ENCODE data around the gene ZIC5.

Gene ZIC5

DNA sequence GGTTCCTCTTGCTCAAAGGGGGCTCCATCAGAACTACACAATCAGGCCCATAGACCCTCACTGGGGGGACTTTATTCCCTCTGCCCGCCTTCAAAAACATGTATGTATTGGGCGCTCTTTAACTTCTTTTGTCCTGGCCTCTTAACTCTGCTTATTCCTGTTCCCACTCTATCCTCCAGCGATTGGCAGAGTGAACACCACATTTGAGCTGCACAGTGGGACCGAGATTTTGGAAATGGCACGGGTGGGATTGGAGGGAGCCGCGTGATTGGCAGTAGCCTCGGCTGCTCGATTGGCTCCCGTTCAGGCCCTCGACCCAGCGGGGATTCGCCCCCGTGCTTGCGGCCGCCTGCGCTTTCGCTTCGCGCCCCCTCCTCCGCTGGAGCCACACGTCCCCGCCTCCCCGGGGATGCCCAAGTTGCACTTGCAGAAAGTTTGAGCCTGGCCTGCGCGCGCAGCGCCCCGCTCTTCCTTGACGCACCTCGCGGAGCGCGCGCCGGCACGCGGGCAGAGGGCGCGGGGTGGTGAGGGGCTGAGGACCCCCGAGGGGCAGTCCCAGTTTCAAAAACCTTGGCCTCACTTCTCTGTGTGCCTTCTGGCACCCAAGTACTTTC, at the start of gene ZIC5:
Gene ZIC5, minus strand, starts transcription at position 192 of the 614 bp plus-strand sequence. Its CDS starts 164 bp downstream, at position 28.
- no peak for DNase-seq (ENCODE audit: insufficient read length, low spot score)
- FAIRE-seq, result no peak

- DNase-seq (ENCODE audit: insufficient read length, low spot score) (no peak), FAIRE-seq (no peak)
Observed at GRCh38 chr13:100019780-100020356, 48.3 kb upstream of the ZIC5 start.

DNA sequence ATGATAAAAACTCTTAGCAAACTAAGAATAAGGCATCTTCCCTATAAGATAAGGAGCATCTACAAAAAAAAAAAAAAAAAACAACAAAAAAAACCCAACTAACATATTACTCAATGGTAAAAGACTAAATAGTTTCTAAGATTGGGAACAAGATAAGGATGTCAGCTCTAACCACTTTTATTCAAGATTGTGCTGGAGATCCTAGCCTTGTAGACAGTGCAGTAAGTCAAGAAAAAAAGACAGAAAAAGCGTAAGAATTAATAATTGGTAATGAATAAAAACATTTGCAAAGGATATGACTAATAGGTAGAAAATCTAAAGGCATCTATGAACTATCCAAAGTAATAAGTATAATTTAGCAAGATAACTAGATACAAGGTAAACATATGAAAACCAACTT, 43.1 kb upstream of the ZIC5 start:
- FAIRE-seq (no peak), DNase-seq (ENCODE audit: insufficient read length, low spot score) (no peak)

GRCh38 chr13:99998261-99998660, 26.7 kb upstream of the ZIC5 start:
- DNase-seq (ENCODE audit: insufficient read length, low spot score) (no peak), FAIRE-seq (no peak)

GRCh38 chr13:99997702-99998214, 26.2 kb upstream of the ZIC5 start:
- DNase-seq (ENCODE audit: insufficient read length, low spot score), result no peak
- no peak for FAIRE-seq

DNA sequence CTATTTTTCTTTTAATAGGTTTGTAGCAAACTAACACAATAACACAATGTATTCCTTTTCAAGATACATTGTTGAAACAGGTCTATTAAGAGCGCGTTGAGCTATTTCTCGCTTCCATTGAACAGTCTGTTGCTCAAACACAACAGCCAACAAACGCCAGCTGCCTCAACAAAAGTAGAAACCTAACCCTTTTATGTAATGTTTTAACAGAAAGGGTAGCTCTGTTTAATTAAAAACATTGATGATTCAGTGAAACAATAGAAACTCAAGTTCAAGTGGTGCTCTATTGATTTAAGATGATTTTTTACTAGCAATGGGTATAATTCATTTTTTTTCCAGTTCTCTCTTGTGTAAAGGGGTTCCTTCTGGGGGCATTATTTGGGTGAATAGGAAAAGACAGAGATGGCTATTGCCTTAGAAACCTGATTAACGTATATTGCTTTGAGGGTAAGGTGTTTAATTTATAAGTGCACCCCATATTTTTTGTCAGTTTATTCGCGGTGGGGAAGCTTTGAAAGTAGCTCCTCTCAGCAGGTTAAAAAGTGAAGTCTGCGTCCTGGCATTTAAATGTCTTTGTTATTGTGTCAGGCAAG, 24.9 kb upstream of the ZIC5 start:
- FAIRE-seq, result no peak

DNA sequence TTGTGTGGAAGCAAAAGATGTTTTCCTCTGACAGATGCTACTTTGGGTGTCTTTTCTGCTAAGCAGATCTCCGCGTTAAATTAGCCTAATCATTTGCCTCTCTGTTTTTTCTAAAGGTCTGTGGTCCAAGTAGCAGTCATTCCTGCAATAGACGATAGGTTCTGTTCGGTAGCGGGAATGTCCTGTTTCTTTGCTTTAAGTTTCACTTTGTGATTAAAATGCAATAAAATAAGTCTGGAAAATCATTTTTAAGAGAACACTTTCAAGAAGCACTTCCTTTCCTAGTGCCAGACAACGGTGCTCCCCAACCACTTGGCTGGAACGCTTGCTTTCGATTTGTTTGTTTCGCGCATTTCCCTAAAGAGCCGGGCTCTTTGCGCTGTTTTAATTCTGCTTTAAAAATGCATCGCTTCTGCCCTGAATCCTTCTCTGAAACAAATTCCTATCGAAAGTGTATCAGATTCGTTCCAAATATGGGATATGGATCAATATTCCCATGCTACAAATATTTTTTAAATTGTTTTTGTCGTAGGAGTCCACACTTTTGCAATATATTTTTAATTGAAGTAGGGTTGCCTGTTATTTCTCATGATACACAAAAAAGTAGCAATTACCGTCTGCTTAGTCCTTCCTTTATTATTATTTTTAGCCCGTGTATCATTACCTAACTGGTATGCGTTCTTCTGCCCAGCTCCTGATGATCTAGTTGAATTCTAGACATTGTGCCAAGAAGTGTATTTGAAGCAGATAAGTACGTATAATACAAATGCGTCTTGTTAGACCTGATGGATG, 24.2 kb upstream of the ZIC5 start:
- DNase-seq (ENCODE audit: insufficient read length, low spot score) (no peak), FAIRE-seq (no peak)

More for the DNA sequence above, 24.9 kb upstream of the ZIC5 start:
- DNase-seq (ENCODE audit: insufficient read length, low spot score), result no peak

DNA sequence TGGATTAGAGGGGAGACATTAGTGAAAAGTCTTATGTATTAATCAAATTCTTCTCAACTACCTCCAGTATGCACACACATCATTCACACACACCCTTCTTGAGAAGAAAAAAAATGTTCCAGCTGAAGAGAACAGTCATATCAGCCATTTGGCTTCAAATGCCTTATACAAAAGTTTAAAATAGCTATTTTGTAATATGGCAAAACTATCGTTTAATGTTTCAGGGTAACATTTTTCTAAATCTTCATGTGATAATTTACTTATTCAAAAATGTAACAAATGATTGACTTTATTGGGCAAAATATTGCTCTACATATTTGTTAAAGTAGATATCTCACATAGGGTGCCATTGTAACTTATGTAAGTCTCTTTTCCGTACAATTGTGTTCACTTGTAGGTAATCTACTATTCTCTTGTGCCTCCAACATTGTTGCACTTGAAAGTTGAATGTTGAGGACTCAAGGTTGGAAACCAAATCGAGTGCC, 23.6 kb upstream of the ZIC5 start:
- no peak for FAIRE-seq

DNA sequence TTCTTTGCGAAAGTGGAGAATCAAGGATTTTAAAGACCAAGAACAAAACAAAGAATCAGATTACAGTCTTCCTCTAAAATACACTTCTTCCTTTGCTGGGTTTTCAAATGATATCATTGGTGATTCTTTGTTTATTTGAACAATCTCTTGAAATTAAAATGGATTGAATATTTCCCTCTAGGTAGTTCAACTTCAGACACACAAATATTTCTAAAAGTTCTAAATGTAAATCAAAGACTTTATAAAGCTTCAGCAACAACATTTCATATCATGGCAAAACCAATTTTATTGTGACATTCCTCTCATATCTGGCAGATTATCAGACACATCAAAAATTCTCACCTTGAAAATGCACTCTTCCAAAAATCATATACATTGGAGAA, 23.1 kb upstream of the ZIC5 start:
- FAIRE-seq, result no peak
- DNase-seq (ENCODE audit: insufficient read length, low spot score), result no peak

More for the DNA sequence above, 23.6 kb upstream of the ZIC5 start:
- DNase-seq (ENCODE audit: insufficient read length, low spot score), result no peak

DNA sequence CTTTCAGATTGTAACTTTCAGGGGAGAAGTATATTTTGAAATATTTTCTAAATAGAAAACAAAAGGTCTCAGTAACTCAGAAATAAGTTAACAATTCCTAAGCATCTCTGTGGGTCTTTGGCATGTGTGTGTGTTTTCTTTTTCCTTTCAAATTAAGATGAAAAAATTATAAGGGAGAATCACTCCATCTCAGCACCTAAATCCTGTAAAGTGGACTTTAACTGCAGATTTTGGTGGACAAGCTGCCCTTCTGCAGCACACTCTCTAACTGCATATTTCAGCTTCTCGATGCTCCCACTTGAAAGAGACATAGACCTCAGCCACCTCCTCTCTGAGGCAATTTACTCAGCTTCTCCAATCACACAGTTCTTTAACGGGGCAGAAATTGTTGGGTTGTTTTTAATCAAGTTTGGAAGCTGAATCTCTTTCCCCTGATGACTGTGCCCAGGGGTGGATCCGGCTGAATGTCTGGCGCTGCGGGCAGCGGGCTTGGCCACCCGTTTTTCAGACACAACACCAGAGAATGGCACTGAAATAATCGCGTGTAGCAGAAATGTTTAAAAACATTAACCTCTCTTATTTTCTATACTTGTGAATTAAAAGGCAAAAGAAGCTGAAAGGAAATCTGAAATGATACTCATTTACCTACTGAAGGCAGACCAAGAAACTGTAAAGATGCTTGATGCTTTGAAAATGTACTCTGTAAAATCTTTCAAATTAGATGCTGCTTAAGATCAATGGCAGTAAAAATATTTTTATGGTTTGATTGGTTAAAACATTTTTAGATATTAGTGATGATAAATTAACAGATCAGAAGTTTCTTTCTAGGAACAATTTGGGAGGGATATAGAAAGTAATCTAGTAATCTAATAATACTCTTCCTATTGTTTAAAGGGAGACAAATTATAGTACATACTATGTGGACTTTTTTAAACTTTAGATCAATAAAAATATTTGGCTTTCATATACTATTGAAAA, 22.4 kb upstream of the ZIC5 start:
- FAIRE-seq, result no peak
- DNase-seq (ENCODE audit: insufficient read length, low spot score), result no peak

- FAIRE-seq (no peak), DNase-seq (ENCODE audit: insufficient read length, low spot score) (no peak)
Observed at GRCh38 chr13:99992949-99993351, 21.4 kb upstream of the ZIC5 start.

GRCh38 chr13:99991828-99992775, 20.5 kb upstream of the ZIC5 start:
- DNase-seq (ENCODE audit: insufficient read length, low spot score) (no peak), FAIRE-seq (no peak)

- FAIRE-seq, result no peak
Observed at GRCh38 chr13:99991013-99991827, 19.7 kb upstream of the ZIC5 start.

GRCh38 chr13:99990126-99990977, 18.8 kb upstream of the ZIC5 start:
- FAIRE-seq (no peak), DNase-seq (ENCODE audit: insufficient read length, low spot score) (no peak)

More at GRCh38 chr13:99991013-99991827, 19.7 kb upstream of the ZIC5 start:
- DNase-seq (ENCODE audit: insufficient read length, low spot score), result no peak

- no peak for FAIRE-seq
- DNase-seq (ENCODE audit: insufficient read length, low spot score), result no peak
Observed at GRCh38 chr13:99989276-99990125, 17.9 kb upstream of the ZIC5 start.
